Measurements from ENCODE around the gene HOXC12.

GRCh38 chr12:54002278-54002914, 47.7 kb downstream of the HOXC12 start:
- TF ChIP-seq POLR2AphosphoS5 (IDR thresholded peaks at IDR 0.05; ENCODE audit: low read depth, low read length) (no peak), CTCF (IDR thresholded peaks at IDR 0.05) (no peak), MAX (IDR thresholded peaks at IDR 0.05; ENCODE audit: low read depth) (no peak)
